Ishikawa (cell line): Measurements from ENCODE around the gene MOB4.

ENCODE experiments used
- CEBPB ChIP-seq: IDR thresholded peaks from 2 replicates; pipeline ENCODE4 v1.6.1; 2012
- CREB1 ChIP-seq: IDR thresholded peaks from 2 replicates; pipeline ENCODE4 v1.6.1; 2012; ENCODE audit warnings: low read depth
- EGR1 ChIP-seq: IDR thresholded peaks from 2 replicates; pipeline ENCODE4 v1.6.1; 2012
- EP300 ChIP-seq: IDR thresholded peaks from 2 replicates; pipeline ENCODE4 v1.6.1; 2012; ENCODE audit warnings: borderline replicate concordance
- MAX ChIP-seq: IDR thresholded peaks from 2 replicates; pipeline ENCODE4 v1.6.1; 2012
- NFIC ChIP-seq: IDR thresholded peaks from 2 replicates; pipeline ENCODE4 v1.6.1; 2012
- RAD21 ChIP-seq: IDR thresholded peaks from 2 replicates; pipeline ENCODE4 v1.6.1; 2012; ENCODE audit warnings: low read depth
- TAF1 ChIP-seq: IDR thresholded peaks from 2 replicates; pipeline ENCODE4 v1.6.1; 2012; ENCODE audit warnings: low read depth, mild to moderate bottlenecking
- TEAD4 ChIP-seq: IDR thresholded peaks from 2 replicates; pipeline ENCODE4 v1.6.1; 2012
- YY1 ChIP-seq: IDR thresholded peaks from 2 replicates; pipeline ENCODE4 v1.6.1; 2012; ENCODE audit warnings: low read depth
- ZBTB7A ChIP-seq: IDR thresholded peaks from 2 replicates; pipeline ENCODE4 v1.6.1; 2012; ENCODE audit warnings: low read depth
- TF ChIP-seq, protein P1 (sequence below): IDR thresholded peaks from 2 replicates; pipeline ENCODE4 v1.6.1; 2012
- TF ChIP-seq, protein P2 (sequence below): IDR thresholded peaks from 2 replicates; pipeline ENCODE4 v1.6.1; 2012; ENCODE audit warnings: low read depth, mild to moderate bottlenecking

DNA sequence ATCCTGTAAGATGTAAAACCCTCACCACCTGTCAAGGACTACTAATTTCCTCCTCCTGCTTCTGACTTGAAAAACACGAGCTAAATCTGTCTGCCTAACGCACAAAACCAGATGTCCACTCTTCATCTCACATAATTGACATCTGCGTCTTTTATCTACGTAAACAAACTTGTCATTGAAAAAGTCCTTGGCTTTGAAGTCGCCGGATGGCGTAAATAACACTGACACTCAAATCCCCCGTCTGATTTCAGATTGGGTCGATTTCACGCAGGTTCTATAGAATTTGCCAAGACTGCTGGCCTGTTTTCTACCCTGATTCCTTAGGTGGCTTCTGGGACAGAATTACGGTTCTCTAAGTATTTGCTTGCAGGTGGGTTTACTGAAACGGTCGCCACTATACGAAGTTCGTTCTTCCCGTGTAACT is 539 bp upstream of the MOB4 start:
- TF ChIP-seq YY1 (no peak), CEBPB (no peak), TAF1 (no peak), MAX (no peak), CREB1 (no peak), EP300 (no peak), TEAD4 (no peak), NFIC (no peak), ZBTB7A (no peak), RAD21 (no peak), EGR1 (no peak)
- TF ChIP-seq, protein P1, sequence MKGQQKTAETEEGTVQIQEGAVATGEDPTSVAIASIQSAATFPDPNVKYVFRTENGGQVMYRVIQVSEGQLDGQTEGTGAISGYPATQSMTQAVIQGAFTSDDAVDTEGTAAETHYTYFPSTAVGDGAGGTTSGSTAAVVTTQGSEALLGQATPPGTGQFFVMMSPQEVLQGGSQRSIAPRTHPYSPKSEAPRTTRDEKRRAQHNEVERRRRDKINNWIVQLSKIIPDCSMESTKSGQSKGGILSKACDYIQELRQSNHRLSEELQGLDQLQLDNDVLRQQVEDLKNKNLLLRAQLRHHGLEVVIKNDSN: no peak
- TF ChIP-seq, protein P2, sequence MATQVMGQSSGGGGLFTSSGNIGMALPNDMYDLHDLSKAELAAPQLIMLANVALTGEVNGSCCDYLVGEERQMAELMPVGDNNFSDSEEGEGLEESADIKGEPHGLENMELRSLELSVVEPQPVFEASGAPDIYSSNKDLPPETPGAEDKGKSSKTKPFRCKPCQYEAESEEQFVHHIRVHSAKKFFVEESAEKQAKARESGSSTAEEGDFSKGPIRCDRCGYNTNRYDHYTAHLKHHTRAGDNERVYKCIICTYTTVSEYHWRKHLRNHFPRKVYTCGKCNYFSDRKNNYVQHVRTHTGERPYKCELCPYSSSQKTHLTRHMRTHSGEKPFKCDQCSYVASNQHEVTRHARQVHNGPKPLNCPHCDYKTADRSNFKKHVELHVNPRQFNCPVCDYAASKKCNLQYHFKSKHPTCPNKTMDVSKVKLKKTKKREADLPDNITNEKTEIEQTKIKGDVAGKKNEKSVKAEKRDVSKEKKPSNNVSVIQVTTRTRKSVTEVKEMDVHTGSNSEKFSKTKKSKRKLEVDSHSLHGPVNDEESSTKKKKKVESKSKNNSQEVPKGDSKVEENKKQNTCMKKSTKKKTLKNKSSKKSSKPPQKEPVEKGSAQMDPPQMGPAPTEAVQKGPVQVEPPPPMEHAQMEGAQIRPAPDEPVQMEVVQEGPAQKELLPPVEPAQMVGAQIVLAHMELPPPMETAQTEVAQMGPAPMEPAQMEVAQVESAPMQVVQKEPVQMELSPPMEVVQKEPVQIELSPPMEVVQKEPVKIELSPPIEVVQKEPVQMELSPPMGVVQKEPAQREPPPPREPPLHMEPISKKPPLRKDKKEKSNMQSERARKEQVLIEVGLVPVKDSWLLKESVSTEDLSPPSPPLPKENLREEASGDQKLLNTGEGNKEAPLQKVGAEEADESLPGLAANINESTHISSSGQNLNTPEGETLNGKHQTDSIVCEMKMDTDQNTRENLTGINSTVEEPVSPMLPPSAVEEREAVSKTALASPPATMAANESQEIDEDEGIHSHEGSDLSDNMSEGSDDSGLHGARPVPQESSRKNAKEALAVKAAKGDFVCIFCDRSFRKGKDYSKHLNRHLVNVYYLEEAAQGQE: no peak
